GM19463 (cell line): ENCODE results near the gene OR52A1.
A peak's percentile ranks its signal among the peaks of the same experiment; 100 is the strongest.

Experiments used
- ATAC-seq: cut with Tn5 transposase; IDR thresholded peaks from one replicate; pipeline ENCODE4 v1.9.1; 2021; ENCODE audit warnings: mild to moderate bottlenecking, moderate library complexity; ENCODE audit not compliant: unreplicated experiment

OR52A1 gene

GRCh38 chr11:5136261-5136660, 18.3 kb downstream of the OR52A1 start:
- no peak for ATAC-seq

GRCh38 chr11:5131584-5132335, 22.8 kb downstream of the OR52A1 start:
- no peak for ATAC-seq

- no peak for ATAC-seq
Measured at GRCh38 chr11:5129457-5129877, 25.1 kb downstream of the OR52A1 start.

- ATAC-seq: no peak
Measured at GRCh38 chr11:5124891-5125620, 29.5 kb downstream of the OR52A1 start.

- peak; percentile 92 for ATAC-seq
Measured at GRCh38 chr11:5123802-5124521, 30.6 kb downstream of the OR52A1 start.

GRCh38 chr11:5118893-5119292, 35.7 kb downstream of the OR52A1 start:
- no peak for ATAC-seq

- ATAC-seq: no peak
Measured at GRCh38 chr11:5117588-5117987, 37.0 kb downstream of the OR52A1 start.

- ATAC-seq: no peak
Measured at GRCh38 chr11:5115339-5115738, 39.2 kb downstream of the OR52A1 start.

- no peak for ATAC-seq
Measured at GRCh38 chr11:5107285-5107684, 47.3 kb downstream of the OR52A1 start.

- ATAC-seq: no peak
Measured at GRCh38 chr11:5103066-5103465, 51.5 kb downstream of the OR52A1 start.

GRCh38 chr11:5102246-5102645, 52.3 kb downstream of the OR52A1 start:
- no peak for ATAC-seq

- no peak for ATAC-seq
Measured at GRCh38 chr11:5096011-5096410, 58.5 kb downstream of the OR52A1 start.
